ENCODE results near the gene JPH3. TPM values are rescaled to one million over a fixed set of nuclear protein-coding genes. Genes with fewer than 3 reads are reported as not detected.

Gene JPH3
- 1.9 to 2.5 TPM (median 1.9 TPM) in 5 replicates for total RNA-seq (2022; extraction: Qiagen RNA extraction)

DNA sequence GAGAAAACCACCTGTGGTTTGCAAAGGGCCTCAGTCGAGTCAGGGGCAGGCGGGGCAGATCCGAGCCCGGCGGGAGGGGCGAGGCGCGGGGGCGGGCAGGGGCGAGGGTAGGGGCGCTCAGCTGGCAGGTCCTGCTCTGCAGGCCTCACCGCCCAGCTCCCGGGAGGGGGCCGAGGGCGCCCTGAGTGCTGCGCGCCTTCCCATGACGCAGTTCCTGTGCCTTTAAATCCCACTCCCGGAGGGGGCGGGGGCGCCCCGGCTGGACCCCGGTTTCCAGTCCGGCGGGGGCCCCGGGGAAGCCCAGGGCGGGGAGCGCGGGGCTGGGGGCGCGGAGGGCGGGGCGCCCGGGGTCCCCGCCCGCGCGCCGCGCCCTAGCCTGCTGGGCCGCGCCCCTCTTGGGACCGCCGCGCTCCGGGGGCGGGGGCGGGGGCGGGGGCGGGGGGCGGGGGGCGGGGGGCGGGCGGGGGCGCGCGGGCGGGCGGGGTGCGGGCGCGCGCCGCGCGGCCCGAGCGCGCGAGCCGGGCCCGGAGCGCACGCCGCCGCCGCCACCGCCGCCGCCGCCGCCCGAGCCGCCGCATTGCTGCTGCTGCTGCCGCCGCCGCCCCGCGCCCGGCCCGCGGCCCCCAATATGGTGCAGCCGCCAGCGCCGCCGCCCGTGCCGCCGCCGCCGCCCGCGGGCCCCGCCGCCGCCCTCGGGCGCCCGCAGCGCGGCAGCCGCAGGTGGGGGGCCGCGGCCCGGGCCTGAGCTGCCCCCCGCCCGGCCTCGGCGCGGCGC, at the start of gene JPH3:
JPH3 (plus strand) TSS at position 508 of the 775 bp plus-strand sequence. CDS start 639 bp downstream, outside the sequence.

Other genes with a start within 250 kb of the JPH3 start
- gene FBXO31, start 218.7 kb upstream of the JPH3 start, total RNA-seq (2022; extraction: Qiagen RNA extraction), result 22.3 to 27.1 TPM (median 25.8 TPM) in 5 replicates
- 80.9 to 91.7 TPM (median 83.4 TPM) in 5 replicates for gene MAP1LC3B, start 210.2 kb upstream of the JPH3 start, total RNA-seq (2022; extraction: Qiagen RNA extraction)
- 6.5 to 8.8 TPM (median 8.2 TPM) in 5 replicates for gene ZCCHC14, start 109.5 kb upstream of the JPH3 start, total RNA-seq (2022; extraction: Qiagen RNA extraction)
- 43.9 to 50.5 TPM (median 47.4 TPM) in 5 replicates for gene KLHDC4, start 163.5 kb downstream of the JPH3 start, total RNA-seq (2022; extraction: Qiagen RNA extraction)

All from A549 treated with Hydrocortisone at 1 μM for 4 hours (cell line).